G401 (cell line): ENCODE data around the gene MPP3. TPM values are rescaled to one million over a fixed set of nuclear protein-coding genes. Genes with fewer than 3 reads are reported as not detected.
"Not testable (repeated sequence)": the region's sequence is repeated elsewhere in the genome, so short reads cannot be mapped to it uniquely, and the experiment has no call there.

ENCODE experiments used
- DNase-seq: peaks from one replicate; pipeline ENCODE4 v3.0.0-alpha.2; 2015; ENCODE audit warnings: low spot score
- in situ Hi-C: cut with HindIII; loops from 2 replicates; pipeline ENCODE4 v1.10.0; 2016; ENCODE audit warnings: low sequenced_read_pairs, mixed read lengths
- total RNA-seq: library from RNA; depleted of rRNA; stranded (reverse); fragments of >200 nt; shearing (Covaris generic); gene quantifications from 2 replicates; pipeline ENCODE4 v1.2.3, GENCODE V29; 2014

MPP3 gene
- total RNA-seq, 1 experiment from 2014 or later: 2.1 TPM

DNA sequence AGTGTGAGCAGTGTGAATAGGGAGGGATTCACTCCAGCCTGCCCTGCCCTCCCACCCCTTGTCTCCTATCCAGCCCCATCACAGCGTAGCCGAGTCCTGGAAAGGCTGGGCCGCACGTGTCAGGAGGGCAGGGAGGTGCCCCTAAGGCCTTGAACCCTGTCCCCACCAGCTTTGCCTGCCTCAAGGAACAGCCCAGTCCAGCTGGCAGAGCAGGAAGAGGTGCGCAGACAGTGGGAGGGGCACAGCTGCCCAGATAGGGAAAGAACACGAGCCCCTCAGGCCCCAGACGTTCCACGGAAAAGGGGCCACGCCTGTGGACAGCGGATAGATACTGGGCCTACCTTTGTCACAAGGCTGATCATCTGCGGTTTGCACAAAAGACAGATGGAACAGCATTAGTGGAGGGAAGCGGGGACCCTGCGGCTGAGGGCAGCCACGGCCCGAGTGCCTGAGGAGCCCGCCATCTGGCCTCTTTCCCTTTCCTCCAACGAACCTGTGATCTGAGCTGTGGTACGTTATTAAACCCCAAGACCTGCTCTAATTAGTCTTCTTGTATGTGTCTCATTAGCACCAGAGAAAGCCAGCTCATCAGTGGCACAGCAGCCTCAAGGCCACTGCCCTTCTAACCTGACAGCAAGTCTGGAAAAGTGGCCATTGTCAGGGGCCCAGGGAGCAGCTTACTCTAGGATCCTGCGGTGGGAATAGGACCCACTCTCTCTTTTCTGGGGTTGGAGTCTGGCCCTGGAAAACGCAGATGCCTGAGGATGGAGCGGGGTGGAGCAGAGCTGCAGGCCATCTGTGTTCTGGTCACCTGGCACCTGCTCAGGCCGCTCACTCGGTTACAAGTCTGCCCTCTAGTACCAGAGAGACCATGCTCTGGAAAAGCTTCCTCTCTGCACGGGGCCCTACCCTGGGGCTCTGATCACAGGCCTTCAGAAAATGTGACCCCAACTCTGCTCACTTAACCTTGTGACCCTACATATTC is 16.3 kb downstream of the MPP3 start:
- DNase-seq: peak; percentile 91
- in situ Hi-C loops: no loop called here

DNA sequence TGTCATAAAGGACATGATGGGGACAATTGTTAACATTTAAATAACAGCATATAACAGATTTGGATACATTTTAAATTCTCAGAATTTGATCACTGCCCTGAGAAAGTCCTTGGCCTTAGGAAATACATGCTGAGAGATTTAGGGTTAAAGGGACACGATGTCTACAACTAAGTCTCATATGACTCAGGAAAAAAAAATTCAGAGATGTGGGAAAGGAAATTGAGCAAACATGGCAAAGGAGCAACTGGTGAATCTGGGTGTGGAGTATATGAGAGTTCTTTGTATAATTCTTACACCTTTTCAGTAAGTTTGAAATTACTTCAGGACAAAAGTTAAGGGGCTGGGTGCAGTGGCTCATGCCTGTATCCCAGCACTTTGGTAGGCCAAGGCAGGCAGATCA is 18.2 kb downstream of the MPP3 start:
- no peak for DNase-seq
- in situ Hi-C loops: no loop called here

DNA sequence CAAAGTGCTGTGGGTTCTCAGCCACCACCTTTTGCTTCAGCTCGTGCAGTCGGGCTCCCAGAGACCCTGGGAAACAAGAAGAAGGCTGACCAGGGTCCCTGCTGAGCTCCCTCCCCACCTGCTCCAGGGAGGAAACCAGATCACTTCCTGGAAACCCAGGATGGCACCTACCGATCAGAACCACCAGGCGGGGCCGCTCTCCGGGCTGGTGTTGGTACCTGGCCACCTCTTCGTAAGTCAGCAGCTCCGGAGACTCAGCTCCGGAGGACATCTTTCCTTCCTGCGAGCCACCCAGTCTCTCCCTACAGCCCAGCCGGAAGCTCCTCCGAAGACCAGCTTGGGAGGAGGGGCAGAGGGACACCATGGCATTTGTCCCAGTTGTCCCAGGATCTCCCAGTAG is 18.9 kb downstream of the MPP3 start:
- no peak for DNase-seq

DNA sequence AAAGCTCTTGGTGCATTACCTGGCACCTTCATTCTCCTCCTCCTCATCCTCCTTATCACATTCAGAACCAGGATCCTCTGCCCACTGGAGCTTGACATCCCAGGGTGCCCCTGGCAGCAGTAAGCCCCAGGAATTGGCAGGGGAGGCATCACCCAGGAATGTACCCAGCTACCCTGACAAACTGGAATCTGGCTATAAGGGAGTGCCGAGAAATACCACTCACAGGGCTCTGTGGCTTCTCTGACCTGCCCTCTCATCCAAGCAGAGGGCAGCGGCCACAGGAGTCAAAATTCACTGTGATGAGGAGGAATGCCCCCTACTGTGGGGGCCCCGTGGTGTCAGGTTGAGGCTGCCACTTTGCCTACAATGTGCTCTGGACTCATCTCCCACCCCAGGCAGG is 19.6 kb downstream of the MPP3 start:
- in situ Hi-C loops: no loop called here
- DNase-seq: no peak

More for the DNA sequence above, 18.9 kb downstream of the MPP3 start:
- in situ Hi-C loops: no loop called here

DNA sequence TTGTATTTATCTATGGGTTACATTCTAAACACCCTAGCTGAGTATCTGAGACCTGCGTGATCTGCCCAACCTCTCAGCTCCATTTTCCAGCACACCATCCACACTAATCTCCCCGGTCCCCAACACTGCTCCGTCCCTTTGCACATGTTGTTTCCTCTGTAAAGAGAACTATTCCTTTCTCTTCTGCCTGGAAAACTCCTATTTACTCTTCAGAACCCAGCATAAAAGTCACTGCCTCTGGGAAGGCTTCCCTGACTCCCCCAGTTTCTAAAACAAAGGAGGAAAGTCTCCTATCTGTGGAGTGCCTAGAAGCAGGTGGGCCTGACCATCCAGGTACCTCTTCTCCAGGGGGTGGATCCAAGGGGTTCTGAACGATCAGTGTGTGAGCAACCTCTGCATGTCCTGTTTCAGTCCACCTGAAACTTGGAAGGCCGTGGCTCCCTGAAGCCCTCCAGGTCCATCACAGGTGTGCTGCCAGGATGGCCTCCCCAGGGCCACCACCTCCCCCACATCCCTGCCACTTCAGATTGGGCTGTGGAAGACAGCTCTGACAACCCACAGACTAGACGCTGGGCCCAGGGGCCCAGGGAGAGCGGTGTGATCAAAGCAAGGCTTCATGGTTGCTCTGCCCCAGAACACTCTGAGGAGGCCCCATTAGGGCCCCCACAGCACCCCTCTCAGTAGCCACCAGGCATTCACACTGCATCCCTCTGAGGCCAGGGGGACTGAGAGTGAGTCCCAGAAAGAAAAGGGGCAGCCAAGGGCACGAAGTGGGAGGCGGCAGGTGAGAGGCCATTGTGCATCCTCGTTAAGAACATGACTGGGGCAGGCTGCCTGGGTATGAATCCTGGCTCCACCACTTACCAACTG is 20.3 kb downstream of the MPP3 start:
- in situ Hi-C loops: no loop called here
- DNase-seq: no peak

DNA sequence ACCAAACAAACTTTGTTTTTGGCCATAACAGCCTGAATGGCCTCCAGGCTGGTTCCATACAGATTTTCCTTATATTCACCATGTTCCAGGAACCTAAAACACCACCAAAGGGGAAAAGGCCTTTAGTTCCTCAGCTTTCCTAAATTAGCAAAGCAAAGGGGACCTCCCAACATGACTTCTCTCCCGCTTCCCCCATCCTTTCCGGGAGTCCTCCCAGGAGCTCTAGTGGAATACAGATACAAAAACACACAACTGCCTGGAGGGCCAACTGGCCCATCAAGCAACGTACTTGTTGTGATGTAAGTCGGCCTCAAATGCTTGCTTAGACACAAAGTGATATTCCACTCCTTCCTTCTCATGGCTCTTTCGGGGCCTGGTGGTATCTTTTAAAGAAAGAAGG is 22.1 kb downstream of the MPP3 start:
- no peak for DNase-seq
- in situ Hi-C loops: no loop called here

DNA sequence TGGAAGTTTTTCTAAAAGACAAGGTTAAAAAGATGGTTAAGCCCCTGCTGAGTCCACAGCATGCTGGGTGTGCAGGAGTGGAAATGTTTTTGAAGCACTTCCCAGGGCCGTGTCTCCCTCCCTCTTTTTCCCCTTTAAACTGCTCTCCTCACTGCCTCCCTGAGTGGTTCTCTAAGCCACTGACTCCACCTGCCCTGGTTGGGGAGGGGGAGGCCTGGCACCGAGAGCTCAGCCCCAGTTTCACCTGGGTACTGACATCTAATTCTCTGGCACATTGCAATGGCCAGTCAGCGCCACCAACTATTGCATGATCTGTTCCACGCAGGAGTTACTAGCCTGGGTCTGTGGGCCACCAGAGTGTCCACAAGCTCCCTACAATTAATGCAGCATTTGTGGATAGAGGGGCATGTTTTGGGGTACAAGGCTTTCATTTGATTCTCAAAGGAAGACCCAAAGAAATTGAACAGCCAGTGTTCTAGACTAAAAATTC is 22.7 kb downstream of the MPP3 start:
- DNase-seq: no peak
- in situ Hi-C loops: no loop called here

DNA sequence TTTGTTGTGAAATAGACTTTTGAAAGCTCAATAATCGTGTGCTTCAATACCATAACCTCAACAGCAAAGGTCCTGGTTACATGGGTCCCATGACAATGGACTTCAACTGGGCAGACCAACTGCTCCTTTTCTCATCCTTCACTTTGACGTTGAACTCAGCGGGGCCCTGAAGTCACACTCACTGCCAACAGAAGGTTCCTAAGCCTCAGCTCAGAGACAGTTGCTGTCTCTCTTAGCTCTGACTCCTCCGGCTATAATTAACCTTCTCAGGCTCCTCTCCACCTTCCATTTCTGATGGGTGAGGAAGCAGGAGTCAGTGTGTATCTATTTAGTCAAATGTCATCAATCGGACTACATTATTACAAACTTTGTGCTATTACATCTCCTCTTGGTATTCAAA is 23.8 kb downstream of the MPP3 start:
- in situ Hi-C loops: no loop called here
- DNase-seq: no peak

GRCh38 chr17:43808076-43808475 is 24.9 kb downstream of the MPP3 start:
- in situ Hi-C loops: no loop called here
- DNase-seq: no peak

DNA sequence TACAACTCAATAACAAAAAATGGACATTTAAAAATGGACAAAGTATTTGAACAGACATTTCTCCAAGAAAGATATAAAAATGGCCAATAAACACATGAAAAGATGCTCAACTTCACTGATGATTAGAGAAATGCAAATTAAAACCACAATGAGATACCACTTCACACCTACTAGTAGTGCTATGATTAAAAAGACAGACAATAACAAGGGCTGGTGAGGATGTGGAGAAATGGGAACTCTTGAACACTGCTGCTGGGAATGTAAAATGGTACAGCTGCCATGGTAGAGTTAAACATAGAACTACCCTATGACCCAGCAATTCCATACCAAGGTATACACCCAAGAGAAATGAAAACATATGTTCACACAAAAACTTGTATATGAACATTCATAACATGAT is 27.8 kb downstream of the MPP3 start:
- in situ Hi-C loops: no loop called here
- no peak for DNase-seq

DNA sequence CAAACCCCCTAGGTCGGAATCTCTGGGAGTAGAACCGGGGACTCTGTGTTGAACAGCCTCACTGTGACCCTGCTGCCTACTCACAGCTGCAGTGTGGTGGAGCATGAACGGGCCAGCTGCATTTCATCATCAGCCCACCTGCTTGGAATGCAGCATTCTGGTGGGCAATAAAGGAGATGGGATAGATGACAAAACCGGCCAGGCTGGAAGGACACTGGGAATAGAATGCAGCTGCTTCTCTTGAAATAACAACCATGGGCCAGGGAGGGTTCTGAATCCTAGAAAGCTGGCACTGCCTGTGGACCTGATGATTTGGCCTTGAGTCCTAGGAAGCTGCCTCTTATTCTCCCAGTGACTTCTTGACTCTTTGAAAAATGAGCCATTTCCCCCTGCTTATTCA is 29.2 kb downstream of the MPP3 start:
- DNase-seq: no peak
- in situ Hi-C loops: no loop called here

DNA sequence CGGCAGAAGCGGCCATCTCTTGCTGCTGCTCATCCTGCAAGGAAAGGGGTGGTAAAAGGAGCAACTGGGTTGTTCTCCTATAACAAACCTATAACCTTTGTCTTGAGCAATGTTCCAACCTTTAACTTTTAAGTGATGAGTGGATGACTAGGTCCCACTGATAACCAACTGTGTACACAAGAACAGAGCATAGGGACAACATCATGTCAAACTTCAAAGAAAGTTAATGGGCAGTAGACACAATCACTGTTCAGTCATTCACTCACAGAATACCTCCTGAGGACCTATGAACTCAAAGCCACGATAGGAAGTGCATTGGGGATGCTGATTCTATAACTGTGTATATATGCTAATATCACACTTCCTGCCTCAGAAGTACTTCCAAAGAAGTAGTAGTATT is 31.1 kb downstream of the MPP3 start:
- in situ Hi-C loops: no loop called here
- DNase-seq: no peak

DNA sequence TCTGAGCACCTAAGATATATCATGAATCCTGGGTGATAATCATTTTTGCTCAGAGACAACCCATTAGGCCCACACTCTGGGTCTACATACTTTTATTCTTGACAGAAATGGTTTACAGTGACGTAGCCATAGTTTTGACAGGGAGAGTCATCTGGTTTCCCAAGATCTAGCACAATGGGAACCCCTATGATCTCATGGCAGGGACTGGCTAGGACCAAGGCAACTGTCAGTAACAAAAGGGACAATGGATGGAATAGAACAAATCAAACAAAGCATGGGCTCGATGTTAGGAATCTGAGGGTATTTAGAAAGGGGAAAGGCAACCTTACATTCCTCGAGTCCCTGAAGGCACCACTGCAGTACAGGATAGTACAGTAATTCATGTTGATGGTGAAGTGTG is 32.2 kb downstream of the MPP3 start:
- DNase-seq: no peak
- in situ Hi-C loops: no loop called here

DNA sequence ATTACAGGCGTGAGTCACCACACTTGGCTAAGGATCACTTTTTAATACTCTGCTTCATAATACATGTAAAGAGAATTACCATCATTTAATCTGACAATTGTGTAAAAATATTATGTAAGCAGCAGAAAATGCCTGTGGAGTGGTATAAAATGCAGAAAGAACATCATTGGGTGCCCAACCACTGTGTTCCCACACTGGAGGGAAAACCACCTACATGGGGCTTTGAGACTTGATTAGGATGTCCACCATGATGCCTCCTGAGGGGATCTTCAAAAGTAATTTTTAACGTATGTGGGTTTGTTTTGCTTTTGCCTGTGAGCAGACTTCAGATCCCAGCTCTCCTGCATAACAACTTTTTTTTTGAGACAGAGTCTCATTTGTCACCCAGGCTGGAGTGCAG is 33.9 kb downstream of the MPP3 start:
- no peak for DNase-seq
- in situ Hi-C loops: no loop called here

DNA sequence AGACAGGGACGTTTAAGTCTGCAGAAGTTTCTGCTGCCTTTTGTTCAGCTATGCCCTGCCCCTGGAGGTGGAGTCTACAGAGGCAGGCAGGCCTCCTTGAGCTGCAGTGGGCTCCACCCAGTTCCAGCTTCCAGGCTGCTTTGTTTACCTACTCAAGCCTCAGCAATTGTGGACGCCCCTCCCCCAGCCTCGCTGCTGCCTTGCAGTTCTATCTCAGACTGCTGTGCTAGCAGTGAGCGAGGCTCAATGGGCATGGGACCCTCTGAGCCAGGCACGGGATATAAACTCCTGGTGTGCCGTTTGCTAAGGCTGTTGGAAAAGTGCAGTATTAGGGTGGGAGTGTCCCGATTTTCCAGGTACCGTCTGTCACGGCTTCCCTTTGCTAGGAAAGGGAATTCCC is 34.9 kb downstream of the MPP3 start:
- DNase-seq, in situ Hi-C loops: not testable (repeated sequence)

DNA sequence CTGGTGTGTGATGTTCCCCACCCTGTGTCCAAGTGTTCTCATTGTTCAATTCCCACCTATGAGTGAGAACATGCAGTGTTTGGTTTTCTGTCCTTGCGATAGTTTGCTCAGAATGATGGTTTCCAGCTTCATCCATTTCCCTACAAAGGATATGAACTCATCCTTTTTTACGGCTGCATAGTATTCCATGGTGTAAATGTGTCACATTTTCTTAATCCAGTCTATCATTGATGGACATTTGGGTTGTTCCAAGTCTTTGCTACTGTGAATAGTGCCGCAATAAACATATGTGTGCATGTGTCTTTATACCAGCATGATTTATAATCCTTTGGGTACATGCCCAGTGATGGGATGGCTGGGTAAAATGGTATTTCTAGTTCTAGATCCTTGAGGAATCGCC is 40.3 kb downstream of the MPP3 start:
- DNase-seq, in situ Hi-C loops: not testable (repeated sequence)

DNA sequence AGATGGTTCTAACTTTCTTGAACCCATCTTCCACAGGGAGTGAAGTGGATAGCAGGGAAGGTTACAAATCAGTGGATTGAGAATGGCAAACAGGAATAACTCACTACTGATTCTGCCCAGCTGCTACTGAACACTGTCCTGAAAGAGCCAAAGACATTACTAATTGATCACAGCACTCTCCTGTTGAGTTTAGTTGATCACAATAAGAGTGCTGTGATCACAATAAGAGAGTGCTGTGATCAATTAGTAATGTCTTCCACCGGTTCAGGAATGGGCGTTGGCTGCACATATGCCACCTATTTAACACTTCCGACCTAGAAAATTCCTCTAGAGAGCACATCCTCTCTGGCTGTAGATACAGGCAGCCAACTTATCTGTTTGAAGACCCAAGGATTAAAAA is 41.4 kb downstream of the MPP3 start:
- peak; percentile 42 for DNase-seq
- in situ Hi-C loops: no loop called here

- in situ Hi-C loops: no loop called here
- no peak for DNase-seq
These were observed 42.5 kb downstream of the MPP3 start for GRCh38 chr17:43790311-43790940.

DNA sequence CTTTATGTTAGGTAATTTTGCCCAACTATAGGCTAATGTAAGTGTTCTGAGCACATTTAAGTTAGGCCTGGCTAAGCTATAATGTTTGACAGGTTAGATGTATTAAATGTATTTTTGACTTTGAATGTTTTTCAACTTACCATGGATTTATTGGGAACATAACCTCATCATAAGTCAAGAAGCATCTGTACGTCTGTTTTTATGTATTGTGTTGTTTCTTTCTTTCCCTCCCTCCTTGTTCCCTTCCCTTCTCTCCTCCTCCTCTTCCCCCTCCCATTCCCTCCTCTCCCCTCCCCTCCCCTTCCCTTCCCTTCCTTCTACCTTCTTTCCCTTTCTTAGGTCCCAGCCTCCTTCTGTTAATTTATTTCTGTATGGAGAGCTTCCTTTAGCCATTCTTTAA is 43.5 kb downstream of the MPP3 start:
- no peak for DNase-seq
- in situ Hi-C loops: no loop called here

DNA sequence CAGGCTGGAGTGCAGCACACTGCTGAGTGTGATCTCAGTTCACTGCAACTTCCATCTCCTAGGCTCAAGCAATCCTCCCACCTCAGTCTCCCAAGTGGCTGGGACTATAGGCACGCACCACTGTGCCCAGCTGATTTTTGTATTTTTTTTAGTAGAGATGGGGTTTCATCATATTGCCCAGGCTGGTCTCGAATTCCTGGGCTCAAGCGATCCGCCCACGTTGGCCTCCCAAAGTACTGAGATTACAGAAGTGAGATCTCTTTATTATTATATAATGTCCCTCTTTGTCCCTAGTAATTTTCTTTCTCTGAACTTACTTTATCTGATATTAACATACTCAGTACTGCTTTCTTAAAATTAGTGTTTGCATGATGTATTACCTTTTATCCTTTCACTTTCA is 44.4 kb downstream of the MPP3 start:
- in situ Hi-C loops: no loop called here
- DNase-seq: no peak
